Breast epithelium (tissue), 3 donors: ENCODE measurements around the gene KCND3.

Source experiments
- CTCF ChIP-seq, 3 donors: fragments of 450-650 bp; IDR thresholded peaks; one replicate each; pipeline ENCODE4 v1.5.1; 2016 to 2017; ENCODE audit warnings: antibody characterized with exemption in 3 of 3, mild to moderate bottlenecking in 3 of 3, moderate library complexity in 3 of 3
- POLR2A ChIP-seq: fragments of 450-650 bp; IDR thresholded peaks from one replicate; pipeline ENCODE4 v1.6.1; 2016; ENCODE audit warnings: antibody characterized with exemption, mild to moderate bottlenecking, moderate library complexity

- TF ChIP-seq POLR2A (no peak), CTCF (IDR thresholded peaks at IDR 0.05) (no peak)
Observed at GRCh38 chr1:111746614-111746999, 242.9 kb downstream of the KCND3 start.
